HG02884 (cell line): ENCODE measurements around the gene CTXN3.

Experiments
- ATAC-seq: cut with Tn5 transposase; IDR thresholded peaks from one replicate; pipeline ENCODE4 v1.9.1; 2021; ENCODE audit warnings: mild to moderate bottlenecking, moderate library complexity; ENCODE audit not compliant: unreplicated experiment

CTXN3 gene

DNA sequence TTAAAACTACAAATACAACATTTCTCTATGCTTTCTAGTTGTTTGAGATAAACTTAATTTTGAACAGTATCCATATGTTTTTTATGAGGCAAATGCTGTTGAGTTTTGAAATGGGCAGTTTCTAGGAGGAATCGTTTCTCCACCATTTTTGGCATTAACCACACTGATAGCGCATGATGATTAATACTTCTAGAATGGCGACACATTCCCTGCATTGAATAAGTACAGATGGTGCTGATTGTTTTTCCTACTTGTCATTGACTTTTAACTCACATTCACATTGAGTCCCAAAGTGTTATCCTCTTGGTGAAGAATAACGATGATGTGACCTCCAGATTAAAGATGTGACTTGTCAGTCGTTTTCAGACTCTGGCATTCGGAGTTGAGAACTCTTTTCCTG, 47.8 kb downstream of the CTXN3 start:
- ATAC-seq: no peak

DNA sequence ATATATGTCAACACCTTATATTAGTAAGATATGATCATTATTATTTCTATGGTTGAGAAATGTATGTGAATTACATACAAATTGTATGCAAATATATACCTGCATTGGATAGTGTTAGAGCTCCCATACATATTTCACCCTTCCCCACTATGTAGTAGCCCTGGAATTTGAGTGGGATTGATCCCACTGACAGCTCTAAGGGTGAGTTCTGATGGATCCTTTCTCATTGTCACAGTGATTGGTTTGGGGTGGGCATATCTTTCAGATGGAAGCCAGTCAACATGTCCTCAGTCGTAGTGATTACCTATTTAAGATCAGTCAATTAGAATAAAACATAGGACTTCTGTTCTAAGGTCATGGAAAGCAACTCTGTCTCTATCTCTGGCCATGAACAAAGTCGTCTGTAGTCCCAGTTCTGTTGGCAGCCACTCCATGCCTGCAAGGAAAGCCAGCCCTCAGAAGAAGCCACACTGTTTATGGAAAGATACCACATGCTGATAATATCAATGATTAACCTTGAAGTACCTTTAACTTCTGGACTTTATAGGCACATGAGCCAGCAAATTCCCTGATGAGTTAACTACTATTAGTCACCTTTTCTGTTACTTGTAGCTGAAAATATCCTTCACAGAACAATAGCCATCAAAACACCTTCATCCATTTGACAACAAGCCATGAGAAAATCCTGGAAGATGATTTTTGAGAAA, 49.2 kb downstream of the CTXN3 start:
- no peak for ATAC-seq

DNA sequence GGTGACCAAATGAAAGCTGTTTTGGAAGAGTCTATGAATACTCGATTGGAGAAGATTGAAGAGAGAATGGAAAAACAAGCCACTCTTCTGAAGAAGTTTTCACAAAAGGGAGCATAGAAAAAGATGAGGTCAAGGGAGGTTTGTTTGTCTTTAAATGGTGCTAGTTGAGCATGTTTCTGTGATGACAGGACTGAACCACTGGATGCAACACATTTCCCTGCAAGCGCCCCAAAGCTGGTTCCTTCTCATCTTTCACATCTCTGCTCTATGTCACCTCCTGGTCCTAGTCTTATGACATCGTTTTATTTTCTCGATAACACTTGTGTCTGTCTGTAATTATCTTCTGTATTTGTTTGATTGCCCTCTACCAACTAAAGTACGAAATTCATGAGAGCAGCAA, 50.5 kb downstream of the CTXN3 start:
- ATAC-seq: no peak

DNA sequence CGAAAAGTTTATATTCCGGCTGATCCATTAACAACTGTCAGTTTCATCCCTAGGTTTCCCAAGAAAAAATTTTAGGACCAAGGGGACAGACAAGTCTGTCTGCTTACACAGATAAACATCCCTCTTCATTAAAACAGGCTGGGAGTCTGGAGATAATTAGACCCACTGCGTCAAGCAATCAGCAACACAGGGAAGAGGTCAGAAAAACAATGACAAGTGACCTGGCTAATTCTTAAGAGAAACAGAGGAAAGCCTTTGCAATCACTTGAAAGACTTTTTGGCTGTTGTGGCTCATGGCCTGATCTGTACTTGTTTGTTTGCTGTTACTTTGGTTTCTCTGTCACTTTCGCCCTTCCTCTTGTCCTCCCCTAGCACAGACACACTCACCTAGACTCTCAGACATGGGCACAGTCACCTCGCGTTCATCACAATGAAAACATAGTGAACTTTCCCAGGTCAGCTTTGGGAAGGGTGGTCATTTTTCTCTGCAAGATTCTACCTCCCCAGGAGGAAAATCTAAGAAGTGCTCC, 51.4 kb downstream of the CTXN3 start:
- no peak for ATAC-seq

DNA sequence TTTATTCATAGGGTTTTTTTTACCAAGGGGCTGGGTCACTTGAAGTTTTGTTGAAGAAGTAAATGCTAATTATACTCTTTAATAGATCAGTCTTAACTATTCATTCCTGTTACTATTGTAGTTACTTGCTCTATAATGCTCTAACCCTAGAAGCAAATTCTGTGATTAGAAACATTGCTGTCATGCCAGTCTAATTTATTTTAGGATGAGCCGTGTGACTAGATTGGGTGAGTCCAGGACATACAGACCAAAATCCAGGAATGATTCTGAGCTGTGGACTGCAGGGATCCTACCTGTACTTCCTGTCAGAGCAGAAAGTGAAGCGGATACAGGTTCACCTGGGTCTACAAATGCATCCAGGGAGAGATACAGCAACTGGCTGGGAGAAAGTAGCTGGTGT, 53.6 kb downstream of the CTXN3 start:
- no peak for ATAC-seq

DNA sequence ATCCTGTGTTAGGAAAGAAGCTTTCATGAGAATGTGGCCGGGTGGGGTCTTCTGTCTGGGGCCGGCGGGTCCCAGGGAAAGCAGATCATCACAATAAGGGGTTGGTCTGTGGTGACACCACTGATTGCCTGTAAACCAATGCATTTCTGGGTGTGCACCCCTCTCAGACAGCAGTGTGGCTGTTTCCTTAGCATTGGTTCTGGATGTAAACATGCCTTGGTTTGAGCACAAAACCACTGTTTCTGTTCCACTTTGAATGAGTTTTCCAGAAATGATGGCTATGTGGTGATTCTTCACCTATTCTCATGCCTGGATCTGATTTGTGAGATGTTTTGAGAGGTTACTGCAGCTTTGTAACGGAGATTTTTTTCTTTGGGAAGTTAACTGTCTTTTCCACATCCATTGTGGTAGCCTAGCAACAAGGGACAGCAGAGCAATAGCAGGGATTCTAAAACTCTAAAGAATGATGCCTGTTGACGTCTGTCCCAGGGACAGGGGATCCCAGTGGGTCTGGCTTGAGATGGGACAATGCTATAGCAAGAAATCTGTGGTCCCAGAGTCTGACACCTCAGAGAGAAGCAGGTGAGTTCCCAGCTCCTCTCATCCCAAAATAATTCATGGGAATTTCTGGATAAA, 54.2 kb downstream of the CTXN3 start, which contains the start of gene CCDC192:
CCDC192 (plus strand) TSS at position 466 of the 636 bp plus-strand sequence; CDS start at position 521, 55 bp downstream.
- ATAC-seq: no peak

DNA sequence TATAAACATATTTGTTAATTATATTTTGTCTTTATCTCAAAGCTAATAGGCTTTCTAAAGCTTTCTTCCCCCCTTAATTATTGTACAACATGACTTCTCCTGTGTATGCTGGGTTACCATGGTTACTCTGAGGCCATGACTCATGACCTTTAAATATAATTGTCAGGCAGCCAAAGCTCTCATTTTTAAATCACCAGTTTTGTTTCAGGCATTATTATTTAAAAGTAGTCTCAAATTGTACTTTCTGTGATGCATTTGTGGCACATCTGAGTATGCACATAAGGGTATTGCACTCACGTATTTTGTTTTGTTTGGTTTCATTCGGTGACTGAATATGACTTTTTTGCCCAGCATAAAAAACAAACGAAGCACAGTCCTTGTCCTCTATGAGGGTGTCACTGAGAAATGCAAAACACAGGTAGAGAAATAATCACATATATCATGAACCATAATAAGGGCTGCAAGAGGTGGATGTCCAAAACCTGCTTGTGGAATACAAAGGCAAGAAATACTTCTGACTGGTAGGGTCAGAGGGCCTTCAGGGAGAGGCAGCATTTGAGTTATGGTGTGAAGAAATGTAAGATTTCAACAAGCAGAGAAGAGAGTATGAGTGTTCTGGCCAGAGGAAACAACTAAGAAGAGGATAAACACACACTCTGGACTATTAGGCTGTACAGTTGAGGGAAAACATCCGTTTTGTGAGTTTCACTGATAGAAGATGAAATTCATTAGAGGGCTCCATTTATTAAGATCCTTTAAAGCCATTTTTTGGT, 56.4 kb downstream of the CTXN3 start:
- no peak for ATAC-seq

DNA sequence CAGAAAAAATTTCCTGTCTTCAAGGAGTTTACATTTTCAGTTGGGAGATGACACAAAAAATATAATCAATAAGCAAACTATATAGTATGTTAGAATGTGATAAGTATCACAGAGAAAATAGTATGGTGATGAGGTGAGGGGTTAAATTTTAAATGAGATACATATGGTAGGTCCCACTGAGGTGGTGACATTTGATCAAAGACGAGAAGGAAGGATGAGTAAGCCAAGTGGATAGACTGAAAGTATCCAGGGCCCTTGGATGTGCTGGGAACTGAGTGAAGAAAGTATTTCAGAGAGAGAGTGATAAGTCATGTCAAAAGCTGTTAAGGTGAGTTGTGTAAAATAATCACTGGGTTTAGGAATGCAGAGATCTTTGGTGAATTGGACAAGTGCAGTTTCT, 57.8 kb downstream of the CTXN3 start:
- no peak for ATAC-seq

DNA sequence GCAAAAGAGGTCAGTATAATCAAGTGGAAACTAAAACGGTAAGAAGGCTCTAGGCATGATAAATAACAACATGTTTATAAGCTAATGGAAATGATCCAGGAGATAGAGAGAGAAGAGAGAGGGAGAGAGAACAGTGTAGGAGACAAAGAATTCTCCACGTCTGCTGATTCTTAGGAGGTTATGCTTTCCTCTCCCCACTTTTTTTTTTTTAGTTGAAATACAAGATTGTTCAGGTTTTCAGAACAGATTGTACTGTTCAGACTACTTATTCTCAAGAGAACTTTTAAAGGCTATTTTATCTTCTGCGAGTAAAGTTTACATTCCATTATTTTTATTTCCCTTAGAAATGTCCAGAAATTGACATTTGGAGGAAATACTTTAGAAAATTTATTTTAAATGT, 58.3 kb downstream of the CTXN3 start:
- no peak for ATAC-seq
